Measurements from ENCODE around the gene TAS2R5. TPM values are rescaled to one million over a fixed set of nuclear protein-coding genes. Genes with fewer than 3 reads are reported as not detected.
"Not testable (repeated sequence)": the region's sequence is repeated elsewhere in the genome, so short reads cannot be mapped to it uniquely, and the experiment has no call there.

TAS2R5 gene, protein sequence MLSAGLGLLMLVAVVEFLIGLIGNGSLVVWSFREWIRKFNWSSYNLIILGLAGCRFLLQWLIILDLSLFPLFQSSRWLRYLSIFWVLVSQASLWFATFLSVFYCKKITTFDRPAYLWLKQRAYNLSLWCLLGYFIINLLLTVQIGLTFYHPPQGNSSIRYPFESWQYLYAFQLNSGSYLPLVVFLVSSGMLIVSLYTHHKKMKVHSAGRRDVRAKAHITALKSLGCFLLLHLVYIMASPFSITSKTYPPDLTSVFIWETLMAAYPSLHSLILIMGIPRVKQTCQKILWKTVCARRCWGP
- total RNA-seq (ENCODE audit: low replicate concordance), result 1.4 TPM in 1 of 2 replicates, not detected in the other

DNA sequence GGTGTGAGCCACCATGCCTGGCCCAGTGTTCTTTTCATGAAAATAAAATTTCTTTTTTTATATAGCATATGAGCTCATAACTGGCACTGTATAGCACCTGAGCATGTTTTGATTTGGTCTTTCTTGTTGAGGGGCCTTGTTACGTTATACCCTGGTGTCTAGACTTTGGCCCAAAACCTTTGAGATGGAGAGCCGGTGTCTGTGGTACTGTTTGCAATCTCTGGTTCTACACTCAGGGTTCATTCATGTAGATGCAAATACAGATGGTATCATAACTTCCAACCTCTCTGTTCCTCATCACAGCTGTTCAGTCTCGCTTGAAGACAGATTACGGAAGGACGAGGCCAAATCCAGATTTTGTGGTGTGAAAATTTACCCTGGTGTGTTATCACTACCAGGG lies at the start of gene TAS2R5:
Gene TAS2R5, plus strand, starts transcription at position 301 of the 400 bp plus-strand sequence. CDS start 145 bp downstream, outside the sequence.
- TF ChIP-seq CTCF (IDR thresholded peaks at IDR 0.05; ENCODE audit: insufficient read depth, low read length), result no peak
- no peak within 1 kb of the TSS for H3K4me3 ChIP-seq (ENCODE audit: low read depth, low read length)
- DNase-seq (ENCODE audit: low read depth), result no peak

GRCh38 chr7:141742229-141742628 lies 47.8 kb upstream of the TAS2R5 start:
- TF ChIP-seq CTCF (IDR thresholded peaks at IDR 0.05; ENCODE audit: insufficient read depth, low read length), result no peak
- no peak overlapping the region for H3K4me3 ChIP-seq (ENCODE audit: low read depth, low read length)
- DNase-seq (ENCODE audit: low read depth), result no peak

DNA sequence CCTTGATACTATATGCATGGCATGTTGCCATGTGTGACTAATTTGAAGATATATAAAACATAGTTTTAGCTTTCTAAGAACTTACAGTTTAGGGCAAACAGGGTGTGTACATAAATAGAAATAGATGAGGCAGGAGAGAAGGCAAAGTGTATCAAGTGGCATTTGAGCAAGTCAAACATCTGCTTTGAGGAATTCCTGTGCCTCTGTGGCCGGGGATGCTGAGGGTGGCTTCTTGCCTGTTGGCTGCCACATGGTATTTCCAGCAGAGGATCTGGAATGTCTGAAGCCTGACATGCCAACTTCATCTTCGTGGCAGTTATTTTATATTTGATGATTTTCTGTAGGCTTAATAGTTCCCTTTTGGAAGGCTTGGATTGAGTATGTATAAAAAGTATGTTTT lies 45.9 kb upstream of the TAS2R5 start:
- no peak overlapping the region for H3K4me3 ChIP-seq (ENCODE audit: low read depth, low read length)
- DNase-seq (ENCODE audit: low read depth), result no peak
- TF ChIP-seq CTCF (IDR thresholded peaks at IDR 0.05; ENCODE audit: insufficient read depth, low read length), result no peak

DNA sequence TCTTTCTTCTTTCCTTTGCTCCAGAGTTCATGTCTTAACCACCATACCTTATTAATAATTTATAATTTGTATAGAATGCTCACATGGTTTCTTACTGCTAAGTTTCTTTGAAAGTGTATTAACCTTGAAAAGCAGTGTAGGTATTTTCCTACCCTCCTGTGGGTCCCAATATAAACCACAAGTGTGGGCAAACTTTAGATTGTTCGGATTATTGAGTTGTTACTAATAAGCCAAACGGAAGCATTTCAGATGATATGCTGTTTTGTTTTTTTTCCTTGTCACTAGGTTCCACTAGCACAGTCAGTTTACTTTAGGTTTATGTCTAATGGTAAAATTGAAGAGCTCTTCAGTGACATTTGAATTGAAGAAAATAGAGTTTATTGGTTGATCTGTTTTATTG lies 41.6 kb upstream of the TAS2R5 start:
- no peak overlapping the region for H3K4me3 ChIP-seq (ENCODE audit: low read depth, low read length)
- no peak for DNase-seq (ENCODE audit: low read depth)
- TF ChIP-seq CTCF (IDR thresholded peaks at IDR 0.05; ENCODE audit: insufficient read depth, low read length), result no peak

GRCh38 chr7:141751904-141752303 lies 38.1 kb upstream of the TAS2R5 start:
- not testable (repeated sequence) for H3K4me3 ChIP-seq (ENCODE audit: low read depth, low read length); DNase-seq (ENCODE audit: low read depth)

- TF ChIP-seq CTCF (IDR thresholded peaks at IDR 0.05; ENCODE audit: insufficient read depth, low read length), result peak; percentile 25
- no peak for DNase-seq (ENCODE audit: low read depth)
- no peak overlapping the region for H3K4me3 ChIP-seq (ENCODE audit: low read depth, low read length)
These were observed 37.4 kb upstream of the TAS2R5 start for GRCh38 chr7:141752634-141753033.

DNA sequence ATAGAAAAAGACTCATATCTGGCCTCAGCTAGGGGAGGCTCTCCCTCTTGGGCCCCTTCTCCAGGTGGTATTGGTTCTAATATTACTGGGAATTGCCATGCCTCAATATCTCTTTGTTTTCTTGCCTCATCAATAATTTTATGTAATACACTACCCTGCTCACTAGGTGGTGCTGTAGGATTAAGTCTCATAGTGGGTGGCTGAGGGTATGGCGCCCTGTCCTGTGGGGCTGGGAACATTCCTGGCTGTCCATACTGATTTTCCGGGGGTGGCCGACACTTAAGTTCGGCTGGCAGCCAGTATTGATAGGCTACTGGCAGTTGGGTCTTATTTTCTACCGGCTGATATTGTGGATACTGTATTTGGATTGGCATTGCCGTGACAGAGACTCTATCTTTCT lies 35.1 kb upstream of the TAS2R5 start:
- peak; percentile 16 for DNase-seq (ENCODE audit: low read depth)
- TF ChIP-seq CTCF (IDR thresholded peaks at IDR 0.05; ENCODE audit: insufficient read depth, low read length), result peak; percentile 43
- H3K4me3 ChIP-seq (ENCODE audit: low read depth, low read length), result no peak overlapping the region
